GM23338 (cell line): Measurements from ENCODE around the gene DPP9. TPM values are rescaled to one million over a fixed set of nuclear protein-coding genes. Genes with fewer than 3 reads are reported as not detected.

Source experiments
- ATAC-seq: fragments of 200-7000 bp; cut with Tn5 transposase; 3 replicates; pipeline ENCODE4 v1.9.1; 2020
- DNase-seq: peaks from one replicate; pipeline ENCODE4 v3.0.0-alpha.2; 2015; ENCODE audit warnings: low spot score
- H2AFZ ChIP-seq: fragments of 200-600 bp; sonication (generic); 2 replicates; pipeline ENCODE4 v1.8.0; 2016; ENCODE audit warnings: antibody characterized with exemption, mild to moderate bottlenecking, moderate library complexity
- H3F3A ChIP-seq: fragments of 200-600 bp; sonication (generic); replicated peaks from 2 replicates; pipeline ENCODE4 v1.8.0; 2017; ENCODE audit warnings: antibody characterized with exemption, mixed run types, low read depth
- H3K27ac ChIP-seq: fragments of 200-600 bp; sonication (generic); 2 replicates; pipeline ENCODE4 v1.6.1; 2016; ENCODE audit warnings: low read depth
- H3K27me3 ChIP-seq: fragments of 200-600 bp; sonication (generic); 2 replicates; pipeline ENCODE4 v1.8.0; 2016; ENCODE audit warnings: mild to moderate bottlenecking, mixed run types, moderate library complexity; ENCODE audit not compliant: insufficient read depth
- H3K36me3 ChIP-seq: fragments of 200-600 bp; sonication (generic); 2 replicates; pipeline ENCODE4 v1.8.0; 2016; ENCODE audit warnings: mild to moderate bottlenecking; ENCODE audit not compliant: insufficient read depth
- H3K4me1 ChIP-seq: fragments of 200-600 bp; sonication (generic); 2 replicates; pipeline ENCODE4 v1.8.0; 2016; ENCODE audit warnings: mild to moderate bottlenecking, moderate library complexity; ENCODE audit not compliant: insufficient read depth
- H3K4me2 ChIP-seq: fragments of 200-600 bp; sonication (generic); 2 replicates; pipeline ENCODE4 v1.7.1; 2017; ENCODE audit warnings: mixed run types
- H3K4me3 ChIP-seq: fragments of 200-600 bp; sonication (generic); 2 replicates; pipeline ENCODE4 v1.6.1; 2016; ENCODE audit warnings: mixed run types
- H3K79me2 ChIP-seq: fragments of 200-600 bp; sonication (generic); replicated peaks from 2 replicates; pipeline ENCODE4 v1.8.0; 2017; ENCODE audit warnings: mild to moderate bottlenecking; ENCODE audit not compliant: insufficient read depth
- H3K9me2 ChIP-seq: fragments of 200-600 bp; sonication (generic); 2 replicates; pipeline ENCODE4 v1.8.0; 2017; ENCODE audit not compliant: insufficient read depth
- H4K20me1 ChIP-seq: fragments of 200-600 bp; sonication (generic); replicated peaks from 2 replicates; pipeline ENCODE4 v1.8.0; 2017; ENCODE audit warnings: mild to moderate bottlenecking; ENCODE audit not compliant: insufficient read depth
- H3K27ac Mint-ChIP-seq: 2 replicates; pipeline ENCODE4 v1.8.0; 2020; ENCODE audit warnings: inconsistent platforms, mild to moderate bottlenecking, moderate library complexity, mixed read lengths
- H3K27me3 Mint-ChIP-seq: 3 replicates; pipeline ENCODE4 v1.8.0; 2022; ENCODE audit warnings: low read depth, mild to moderate bottlenecking, moderate library complexity, mixed read lengths, inconsistent platforms; ENCODE audit not compliant: insufficient read depth, poor library complexity
- H3K36me3 Mint-ChIP-seq: 3 replicates; pipeline ENCODE4 v1.8.0; 2021; ENCODE audit warnings: low read depth, mild to moderate bottlenecking, inconsistent platforms, moderate library complexity, mixed read lengths
- H3K4me1 Mint-ChIP-seq: 3 replicates; pipeline ENCODE4 v1.8.0; 2020; ENCODE audit warnings: mild to moderate bottlenecking, inconsistent platforms, mixed read lengths
- H3K4me3 Mint-ChIP-seq: 3 replicates; pipeline ENCODE4 v1.8.0; 2021; ENCODE audit warnings: moderate library complexity, mild to moderate bottlenecking, inconsistent platforms, mixed read lengths
- H3K9me3 Mint-ChIP-seq: 3 replicates; pipeline ENCODE4 v1.8.0; 2020; ENCODE audit warnings: moderate library complexity, mild to moderate bottlenecking, inconsistent platforms, mixed read lengths
- CREB1 ChIP-seq: fragments of 250-450 bp; sonication (Bioruptor Pico); IDR thresholded peaks from 2 replicates; pipeline ENCODE4 v1.5.0; 2020; ENCODE audit warnings: low read depth, mild to moderate bottlenecking, moderate library complexity
- EZH2 ChIP-seq: fragments of 200-600 bp; sonication (generic); IDR thresholded peaks from one replicate; pipeline ENCODE4 v1.8.0; 2017; ENCODE audit warnings: antibody characterized with exemption, mild to moderate bottlenecking, low read depth; ENCODE audit not compliant: unreplicated experiment
- EZH2phosphoT487 ChIP-seq: fragments of 200-600 bp; sonication (generic); IDR thresholded peaks from one replicate; pipeline ENCODE4 v1.8.1; 2018; ENCODE audit warnings: antibody characterized with exemption; ENCODE audit not compliant: unreplicated experiment
- JUNB ChIP-seq: IDR thresholded peaks from one replicate; pipeline ENCODE4 v1.6.1; 2016; ENCODE audit warnings: antibody characterized with exemption; ENCODE audit not compliant: unreplicated experiment
- REST ChIP-seq: IDR thresholded peaks from one replicate; pipeline ENCODE4 v1.6.1; 2018; ENCODE audit warnings: antibody characterized with exemption; ENCODE audit not compliant: unreplicated experiment
- STAT1 ChIP-seq: IDR thresholded peaks from one replicate; pipeline ENCODE4 v1.6.1; 2016; ENCODE audit warnings: antibody characterized with exemption; ENCODE audit not compliant: unreplicated experiment
- ZNF331 ChIP-seq: fragments of 250-450 bp; sonication (Bioruptor Pico); IDR thresholded peaks from 2 replicates; pipeline ENCODE4 v1.5.0; 2020; ENCODE audit warnings: low read depth, mild to moderate bottlenecking, moderate library complexity
- polyA plus RNA-seq: library from polyadenylated mRNA; unstranded; fragments of >200 nt; fragmentation: Nextera tagmentation; extraction: Ambion mirVana; gene quantifications from 2 replicates; pipeline ENCODE4 v1.2.1, GENCODE V29; 2016
- total RNA-seq: library from RNA; depleted of rRNA; stranded (reverse); fragments of >200 nt; shearing (Covaris generic); gene quantifications from 2 replicates; pipeline ENCODE4 v1.2.3, GENCODE V29; 2014
- TF ChIP-seq, protein P1 (sequence below): fragments of 250-450 bp; sonication (Bioruptor Pico); IDR thresholded peaks from 2 replicates; pipeline ENCODE4 v1.5.0; 2020; ENCODE audit warnings: mild to moderate bottlenecking, moderate library complexity

The DPP9 gene
- total and polyA plus RNA-seq, 2 experiments from 2014 or later = 19.5 to 49.2 TPM

DNA sequence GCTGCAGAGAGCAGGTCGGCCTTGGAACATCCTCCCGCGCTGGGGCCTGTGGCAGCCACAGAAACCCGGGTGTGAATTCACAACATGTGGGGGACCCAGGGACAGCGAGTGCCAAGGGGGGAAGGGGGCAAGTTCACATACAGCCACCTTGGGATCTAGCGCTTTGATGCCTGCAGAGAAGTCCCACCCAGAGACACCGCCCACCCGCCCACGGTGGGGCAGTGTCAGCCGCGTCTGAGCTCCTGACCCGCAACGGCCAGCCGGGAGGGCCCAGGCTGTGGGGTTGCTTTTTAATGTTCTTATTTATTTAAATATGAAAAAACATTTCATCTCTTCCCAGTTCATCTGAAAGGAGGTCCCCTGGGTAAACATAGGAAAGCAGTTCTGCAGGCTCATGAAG is 66.4 kb downstream of the DPP9 start (continued):
- TF ChIP-seq, protein P1, sequence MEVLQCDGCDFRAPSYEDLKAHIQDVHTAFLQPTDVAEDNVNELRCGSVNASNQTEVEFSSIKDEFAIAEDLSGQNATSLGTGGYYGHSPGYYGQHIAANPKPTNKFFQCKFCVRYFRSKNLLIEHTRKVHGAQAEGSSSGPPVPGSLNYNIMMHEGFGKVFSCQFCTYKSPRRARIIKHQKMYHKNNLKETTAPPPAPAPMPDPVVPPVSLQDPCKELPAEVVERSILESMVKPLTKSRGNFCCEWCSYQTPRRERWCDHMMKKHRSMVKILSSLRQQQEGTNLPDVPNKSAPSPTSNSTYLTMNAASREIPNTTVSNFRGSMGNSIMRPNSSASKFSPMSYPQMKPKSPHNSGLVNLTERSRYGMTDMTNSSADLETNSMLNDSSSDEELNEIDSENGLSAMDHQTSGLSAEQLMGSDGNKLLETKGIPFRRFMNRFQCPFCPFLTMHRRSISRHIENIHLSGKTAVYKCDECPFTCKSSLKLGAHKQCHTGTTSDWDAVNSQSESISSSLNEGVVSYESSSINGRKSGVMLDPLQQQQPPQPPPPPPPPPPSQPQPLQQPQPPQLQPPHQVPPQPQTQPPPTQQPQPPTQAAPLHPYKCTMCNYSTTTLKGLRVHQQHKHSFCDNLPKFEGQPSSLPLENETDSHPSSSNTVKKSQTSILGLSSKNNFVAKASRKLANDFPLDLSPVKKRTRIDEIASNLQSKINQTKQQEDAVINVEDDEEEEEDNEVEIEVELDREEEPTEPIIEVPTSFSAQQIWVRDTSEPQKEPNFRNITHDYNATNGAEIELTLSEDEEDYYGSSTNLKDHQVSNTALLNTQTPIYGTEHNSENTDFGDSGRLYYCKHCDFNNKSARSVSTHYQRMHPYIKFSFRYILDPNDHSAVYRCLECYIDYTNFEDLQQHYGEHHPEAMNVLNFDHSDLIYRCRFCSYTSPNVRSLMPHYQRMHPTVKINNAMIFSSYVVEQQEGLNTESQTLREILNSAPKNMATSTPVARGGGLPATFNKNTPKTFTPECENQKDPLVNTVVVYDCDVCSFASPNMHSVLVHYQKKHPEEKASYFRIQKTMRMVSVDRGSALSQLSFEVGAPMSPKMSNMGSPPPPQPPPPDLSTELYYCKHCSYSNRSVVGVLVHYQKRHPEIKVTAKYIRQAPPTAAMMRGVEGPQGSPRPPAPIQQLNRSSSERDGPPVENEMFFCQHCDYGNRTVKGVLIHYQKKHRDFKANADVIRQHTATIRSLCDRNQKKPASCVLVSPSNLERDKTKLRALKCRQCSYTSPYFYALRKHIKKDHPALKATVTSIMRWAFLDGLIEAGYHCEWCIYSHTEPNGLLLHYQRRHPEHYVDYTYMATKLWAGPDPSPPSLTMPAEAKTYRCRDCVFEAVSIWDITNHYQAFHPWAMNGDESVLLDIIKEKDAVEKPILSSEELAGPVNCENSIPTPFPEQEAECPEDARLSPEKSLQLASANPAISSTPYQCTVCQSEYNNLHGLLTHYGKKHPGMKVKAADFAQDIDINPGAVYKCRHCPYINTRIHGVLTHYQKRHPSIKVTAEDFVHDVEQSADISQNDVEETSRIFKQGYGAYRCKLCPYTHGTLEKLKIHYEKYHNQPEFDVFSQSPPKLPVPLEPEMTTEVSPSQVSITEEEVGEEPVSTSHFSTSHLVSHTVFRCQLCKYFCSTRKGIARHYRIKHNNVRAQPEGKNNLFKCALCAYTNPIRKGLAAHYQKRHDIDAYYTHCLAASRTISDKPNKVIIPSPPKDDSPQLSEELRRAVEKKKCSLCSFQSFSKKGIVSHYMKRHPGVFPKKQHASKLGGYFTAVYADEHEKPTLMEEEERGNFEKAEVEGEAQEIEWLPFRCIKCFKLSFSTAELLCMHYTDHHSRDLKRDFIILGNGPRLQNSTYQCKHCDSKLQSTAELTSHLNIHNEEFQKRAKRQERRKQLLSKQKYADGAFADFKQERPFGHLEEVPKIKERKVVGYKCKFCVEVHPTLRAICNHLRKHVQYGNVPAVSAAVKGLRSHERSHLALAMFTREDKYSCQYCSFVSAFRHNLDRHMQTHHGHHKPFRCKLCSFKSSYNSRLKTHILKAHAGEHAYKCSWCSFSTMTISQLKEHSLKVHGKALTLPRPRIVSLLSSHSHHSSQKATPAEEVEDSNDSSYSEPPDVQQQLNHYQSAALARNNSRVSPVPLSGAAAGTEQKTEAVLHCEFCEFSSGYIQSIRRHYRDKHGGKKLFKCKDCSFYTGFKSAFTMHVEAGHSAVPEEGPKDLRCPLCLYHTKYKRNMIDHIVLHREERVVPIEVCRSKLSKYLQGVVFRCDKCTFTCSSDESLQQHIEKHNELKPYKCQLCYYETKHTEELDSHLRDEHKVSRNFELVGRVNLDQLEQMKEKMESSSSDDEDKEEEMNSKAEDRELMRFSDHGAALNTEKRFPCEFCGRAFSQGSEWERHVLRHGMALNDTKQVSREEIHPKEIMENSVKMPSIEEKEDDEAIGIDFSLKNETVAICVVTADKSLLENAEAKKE (CRISPR knock-in tag) = no peak
- TF ChIP-seq ZNF331 (CRISPR knock-in tag) (no peak), EZH2 (no peak), EZH2phosphoT487 (no peak), STAT1 (no peak), CREB1 (CRISPR knock-in tag) (no peak)

GRCh38 chr19:4656102-4656501 is 67.5 kb downstream of the DPP9 start:
- H3K4me1 ChIP-seq = no peaks in the 10 kb centered on the region
- no peak overlapping the region for H3K4me3 ChIP-seq
- no peak overlapping the region for H3K4me2 ChIP-seq
- ATAC-seq = no peak
- no peak overlapping the region for H3K27ac Mint-ChIP-seq
- DNase-seq = no peak
- peaks cover 4% of the 10 kb centered on the region; the same call in 1 of the 3 replicates for H3K4me1 Mint-ChIP-seq
- H3K27me3 ChIP-seq = no peaks in the 10 kb centered on the region
- no peak for TF ChIP-seq REST
- no peak for TF ChIP-seq JUNB
- TF ChIP-seq EZH2phosphoT487 = no peak
- TF ChIP-seq ZNF331 (CRISPR knock-in tag) = no peak
- TF ChIP-seq STAT1 = no peak
- H3K36me3 ChIP-seq = peaks cover 5% of the 10 kb centered on the region; the same call in 1 of the 2 replicates
- no peaks in the 10 kb centered on the region for H3K79me2 ChIP-seq
- H3K36me3 Mint-ChIP-seq = peaks cover 20% of the 10 kb centered on the region
- no peak overlapping the region for H3K4me3 Mint-ChIP-seq
- no peaks in the 10 kb centered on the region; the same call in 1 of the 2 replicates for H4K20me1 ChIP-seq
- peaks cover 4% of the 10 kb centered on the region for H3K27me3 Mint-ChIP-seq
- no peak overlapping the region for H3K27ac ChIP-seq
- no peak overlapping the region for H2AFZ ChIP-seq
- H3K9me3 Mint-ChIP-seq = no peaks in the 10 kb centered on the region
- H3F3A ChIP-seq = 0 out of 2 replicates have a peak, but pooled peaks cover 8% of the 10 kb centered on the region
- H3K9me2 ChIP-seq = no peaks in the 10 kb centered on the region
